Inflammatory macrophage treated with lipopolysaccharide for 1 hour (primary cell): Measurements from ENCODE around the gene RAB3C.

Experiments used
- DNase-seq, 2 donors: peaks; one replicate each; pipeline ENCODE4 v3.0.0-alpha.2; 2020 to 2022

The RAB3C gene

DNA sequence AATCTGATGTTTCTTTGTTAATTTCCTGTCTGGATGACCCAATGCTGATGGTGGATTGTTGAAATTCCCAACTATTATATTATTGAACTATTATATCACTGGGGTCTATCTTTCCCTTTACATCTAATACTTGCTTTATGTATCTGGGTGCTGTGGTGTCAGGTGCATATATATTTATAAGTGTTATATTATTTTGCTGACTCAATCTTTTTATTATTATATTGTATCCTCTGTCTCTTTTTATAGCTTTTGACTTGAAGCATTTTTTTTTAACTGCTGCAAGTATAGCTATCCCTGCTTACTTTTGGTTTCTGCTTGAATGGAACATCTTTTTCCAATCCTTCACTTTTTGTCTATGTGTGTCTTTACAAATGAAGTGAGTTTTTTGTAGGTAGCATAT, 255.9 kb downstream of the RAB3C start:
- DNase-seq: no peak

- peak; percentile 7 to 12 for DNase-seq
Observed at GRCh38 chr5:58842852-58843251, 260.0 kb downstream of the RAB3C start.

- DNase-seq: no peak
Observed at GRCh38 chr5:58844395-58844794, 261.5 kb downstream of the RAB3C start.

- DNase-seq: no peak
Observed at GRCh38 chr5:58847041-58847440, 264.2 kb downstream of the RAB3C start.

GRCh38 chr5:58849223-58849622, 266.3 kb downstream of the RAB3C start:
- no peak for DNase-seq

- DNase-seq: peak; percentile 17 to 61
Observed at GRCh38 chr5:58849921-58850667, 267.2 kb downstream of the RAB3C start.

DNA sequence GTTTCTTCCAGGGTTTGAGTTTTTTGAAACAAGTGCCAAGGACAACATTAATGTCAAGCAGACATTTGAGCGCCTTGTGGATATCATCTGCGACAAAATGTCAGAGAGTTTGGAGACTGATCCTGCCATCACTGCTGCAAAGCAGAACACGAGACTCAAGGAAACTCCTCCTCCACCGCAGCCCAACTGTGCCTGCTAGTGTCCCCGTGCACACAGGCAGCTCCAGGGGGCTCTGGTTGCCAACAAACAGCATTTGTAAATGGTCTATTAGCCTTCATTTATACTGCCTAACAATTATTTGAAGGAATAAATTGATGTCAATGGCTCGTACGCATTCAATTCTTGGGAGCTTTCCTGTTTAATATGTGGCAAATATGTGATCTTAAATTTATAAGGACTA, 268.3 kb downstream of the RAB3C start:
- no peak for DNase-seq

- no peak for DNase-seq
Observed at GRCh38 chr5:58851571-58851970, 268.7 kb downstream of the RAB3C start.

DNA sequence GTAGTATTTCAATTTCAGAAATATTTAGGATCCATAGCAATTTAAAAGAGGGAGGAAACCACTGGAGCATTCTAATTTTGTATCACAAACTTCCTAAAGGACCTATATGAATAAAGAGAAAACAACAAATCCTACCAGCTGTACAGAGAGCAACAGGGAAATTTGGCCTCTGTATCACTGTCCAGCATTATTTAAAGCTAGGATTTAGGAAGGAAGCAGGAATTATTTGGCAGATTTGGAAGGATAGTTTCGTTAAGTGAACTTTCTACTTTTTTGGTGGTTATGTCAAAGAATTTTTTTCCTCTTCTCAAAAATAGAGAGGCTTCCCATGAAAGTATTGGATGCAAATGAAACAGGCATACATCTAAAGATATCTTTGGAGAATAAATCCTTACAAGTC, 269.7 kb downstream of the RAB3C start:
- DNase-seq: no peak

DNA sequence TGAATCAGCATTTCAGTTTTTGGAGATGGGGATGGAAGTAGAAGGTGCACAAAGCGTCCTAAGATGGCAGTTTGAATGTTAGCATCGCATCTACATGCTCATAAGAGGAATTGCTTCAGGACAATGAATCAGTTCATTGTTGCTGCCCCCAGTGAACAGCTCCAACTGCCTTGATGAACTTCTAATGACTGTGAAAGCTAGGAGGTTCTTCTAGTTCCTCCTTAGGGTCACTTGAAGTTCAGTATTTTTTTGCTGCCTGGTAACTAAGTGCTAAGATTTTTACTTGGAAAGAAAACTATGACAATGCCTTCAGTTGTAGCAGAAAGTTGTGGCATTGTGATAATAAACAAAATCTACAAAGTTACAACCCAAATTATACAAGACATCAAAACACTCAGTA, 271.6 kb downstream of the RAB3C start:
- DNase-seq: peak; percentile 4 to 25

DNA sequence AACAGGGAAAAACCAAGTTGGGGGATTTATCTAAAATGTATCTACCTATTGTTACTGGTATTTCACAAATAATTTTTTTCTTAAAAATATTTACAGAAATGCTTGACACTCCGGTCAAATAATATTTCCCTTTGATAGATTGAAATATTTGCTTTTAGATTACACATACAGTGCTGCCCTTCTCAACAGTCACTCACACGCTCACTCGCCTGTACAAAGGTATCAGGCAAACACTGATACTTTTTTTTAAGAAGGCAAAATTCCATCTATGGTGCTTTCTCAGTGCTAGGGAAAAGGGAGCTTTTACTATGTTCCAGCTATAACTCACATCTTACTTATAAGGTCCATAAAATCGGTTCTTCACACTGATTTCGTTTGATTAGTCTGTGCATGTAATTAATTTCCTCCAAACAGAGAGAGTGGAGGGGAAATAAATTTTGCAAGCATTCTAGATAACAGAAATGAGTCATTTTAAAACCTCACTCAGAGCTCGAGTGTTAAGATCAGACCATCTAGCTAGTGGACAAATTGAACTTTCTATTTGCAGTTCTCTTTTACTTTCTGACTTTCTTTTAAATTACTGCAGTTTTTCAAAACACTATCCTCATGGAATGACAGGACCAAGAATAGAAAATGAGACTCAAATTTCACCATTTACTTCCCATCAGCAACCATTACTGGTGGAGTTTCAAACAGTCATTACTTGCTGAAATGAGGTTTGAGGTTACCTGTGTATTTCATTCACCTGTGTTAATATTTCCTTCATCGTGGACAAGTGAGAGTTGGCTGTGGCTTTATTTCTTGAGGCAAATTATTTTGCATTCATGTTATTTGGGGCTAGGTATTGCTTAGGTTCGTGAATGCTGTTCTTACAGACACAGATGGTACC, 273.2 kb downstream of the RAB3C start:
- DNase-seq: no peak

GRCh38 chr5:58857609-58858008, 274.7 kb downstream of the RAB3C start:
- DNase-seq: no peak

DNA sequence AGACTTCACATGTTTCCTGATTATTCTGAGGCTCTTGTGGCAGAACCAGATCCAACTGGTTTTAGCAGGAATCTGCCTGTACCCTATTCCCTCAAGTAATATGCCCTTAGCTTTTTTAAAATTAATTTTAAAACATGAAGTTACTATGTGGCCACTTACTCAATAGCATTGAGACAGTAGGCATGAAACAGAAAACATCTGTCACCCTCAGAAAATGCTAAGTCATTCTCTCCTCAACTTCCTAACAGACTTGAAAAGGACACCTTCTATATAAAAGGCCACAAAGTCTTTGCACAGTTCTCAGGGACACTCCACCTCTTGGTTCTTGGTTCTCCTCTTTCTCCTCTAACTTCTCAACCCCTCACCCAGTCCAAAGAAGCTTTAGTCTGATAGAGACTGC, 277.8 kb downstream of the RAB3C start:
- peak; percentile 13 to 25 for DNase-seq

- DNase-seq: no peak
Observed at GRCh38 chr5:58868931-58869330, 286.1 kb downstream of the RAB3C start.

DNA sequence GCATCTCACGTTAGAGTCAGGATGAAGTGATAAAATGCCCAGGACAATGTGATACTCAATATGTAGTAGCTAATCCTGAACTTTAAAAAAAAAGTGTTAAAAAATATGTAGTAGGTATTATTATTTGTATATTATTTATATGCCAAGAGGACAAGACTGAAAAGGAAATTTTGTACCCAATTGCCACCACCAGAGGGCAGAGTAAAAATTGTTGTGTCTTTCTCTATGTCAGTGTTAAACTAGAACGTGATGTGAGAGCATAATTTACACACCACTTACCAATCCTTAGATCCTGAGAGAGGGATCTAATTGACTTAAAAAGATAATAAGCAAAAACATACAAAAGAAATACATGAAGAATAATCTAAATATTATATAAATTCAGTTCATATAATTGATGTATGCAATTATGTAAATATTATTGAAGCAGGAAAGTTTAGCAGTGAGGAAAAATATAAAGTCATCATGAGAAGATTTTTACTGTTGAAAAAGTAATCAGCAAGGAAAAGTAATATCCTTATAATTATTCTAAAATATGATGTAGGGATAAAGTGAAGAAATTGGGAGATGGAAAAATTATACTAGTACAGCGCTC, 288.9 kb downstream of the RAB3C start:
- DNase-seq: peak; percentile 11 to 67

- DNase-seq: no peak
Observed at GRCh38 chr5:58872670-58873273, 289.9 kb downstream of the RAB3C start.

GRCh38 chr5:58875599-58875998, 292.7 kb downstream of the RAB3C start:
- DNase-seq: no peak

- DNase-seq: no peak
Observed at GRCh38 chr5:58885260-58885659, 302.4 kb downstream of the RAB3C start.

- DNase-seq: peak; percentile 33 to 73
Observed at GRCh38 chr5:58886315-58887207, 303.7 kb downstream of the RAB3C start.

DNA sequence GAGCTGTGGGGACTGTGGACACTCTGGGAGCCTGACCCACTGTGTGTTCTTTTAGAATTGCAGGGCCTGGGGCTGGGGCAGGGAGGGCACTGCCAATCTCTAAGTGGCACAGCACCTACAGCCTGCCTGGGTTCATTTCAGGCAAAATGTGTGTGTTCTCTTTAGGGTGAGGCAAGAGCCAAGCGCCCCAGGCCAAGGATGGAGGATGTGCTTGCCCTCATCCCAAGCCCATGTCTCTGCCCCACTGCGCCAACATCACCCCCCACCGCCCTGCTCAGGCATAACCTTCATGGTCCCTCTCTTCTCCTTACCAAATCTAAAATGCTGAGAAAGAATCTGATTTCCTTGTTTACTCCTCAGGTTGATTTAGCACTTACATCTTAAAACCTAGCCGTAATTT, 304.4 kb downstream of the RAB3C start:
- no peak for DNase-seq

- DNase-seq: no peak
Observed at GRCh38 chr5:58887721-58888409, 305.0 kb downstream of the RAB3C start.

DNA sequence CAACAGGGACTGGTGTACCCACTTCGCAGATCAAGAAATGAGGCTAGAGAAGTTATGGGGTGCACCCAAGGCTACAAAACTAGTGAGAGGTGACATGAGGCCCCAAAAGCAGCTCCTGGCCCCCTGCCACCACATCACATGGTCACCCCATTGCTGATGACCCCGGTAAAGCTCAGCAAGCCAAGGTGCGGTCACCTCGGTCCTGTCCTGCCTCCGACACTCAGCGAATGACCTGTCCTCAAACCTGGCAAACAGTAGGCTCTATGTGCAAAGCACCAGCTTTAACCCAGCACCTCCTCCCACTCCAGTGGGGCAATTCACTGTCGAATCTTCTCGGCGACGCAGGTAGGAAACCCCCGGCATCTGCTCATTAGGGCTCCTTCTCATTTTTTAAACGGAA, 307.4 kb downstream of the RAB3C start:
- no peak for DNase-seq
